Pericardium fibroblast (primary cell): ENCODE results near the gene C2CD2. TPM values are rescaled to one million over a fixed set of nuclear protein-coding genes. Genes with fewer than 3 reads are reported as not detected.

Experiments
- total RNA-seq: library from RNA; depleted of rRNA; stranded (reverse); fragments of >200 nt; gene quantifications from 2 replicates; pipeline ENCODE4 v1.2.3, GENCODE V29; 2015

C2CD2 gene
- total RNA-seq, result 9.1 and 10.4 TPM in 2 replicates

DNA sequence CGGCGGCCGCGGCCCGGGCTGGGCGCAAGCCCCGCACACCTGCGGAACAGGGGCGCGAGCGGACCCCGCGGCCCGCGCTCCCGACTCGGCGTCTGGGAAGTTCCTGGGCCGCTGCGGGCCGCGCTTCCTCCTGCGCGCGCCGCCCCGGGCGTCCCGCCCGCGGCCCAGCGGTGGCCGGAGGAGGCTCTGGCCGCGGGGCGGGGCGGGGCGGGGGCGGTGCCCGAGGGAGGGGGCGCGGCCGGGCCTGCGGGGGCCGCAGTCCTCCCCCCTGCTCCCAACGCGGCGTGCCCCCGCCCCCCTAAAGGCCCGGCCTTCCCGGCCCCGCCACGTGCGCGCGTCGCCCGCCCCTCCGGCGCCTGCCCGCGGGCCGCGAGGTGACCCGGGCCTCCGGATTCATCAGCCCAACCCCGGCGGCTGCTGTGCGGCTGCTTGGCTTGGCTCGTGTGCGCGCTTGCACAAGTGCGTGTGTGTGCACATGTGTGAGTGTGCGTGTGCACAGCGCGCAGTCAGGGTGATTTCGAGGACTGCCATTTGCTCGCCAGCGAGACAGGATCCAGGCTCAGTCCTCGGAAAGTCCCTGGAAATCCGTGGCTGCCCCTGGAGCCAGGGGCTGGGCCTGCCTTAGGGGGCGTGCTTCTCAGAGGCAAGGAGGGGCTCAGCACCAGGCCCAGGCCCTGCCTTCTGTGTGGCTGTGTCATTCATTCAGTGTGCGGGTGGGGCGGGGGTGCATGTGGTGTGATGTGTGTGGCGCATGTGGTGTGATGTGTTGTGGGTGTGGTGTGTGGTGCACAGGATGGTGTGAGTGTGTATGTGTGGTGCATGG lies at the start of gene C2CD2:
Gene C2CD2 (minus strand): TSS at position 188 of the 823 bp plus-strand sequence. CDS start 370 bp downstream, outside the sequence.

DNA sequence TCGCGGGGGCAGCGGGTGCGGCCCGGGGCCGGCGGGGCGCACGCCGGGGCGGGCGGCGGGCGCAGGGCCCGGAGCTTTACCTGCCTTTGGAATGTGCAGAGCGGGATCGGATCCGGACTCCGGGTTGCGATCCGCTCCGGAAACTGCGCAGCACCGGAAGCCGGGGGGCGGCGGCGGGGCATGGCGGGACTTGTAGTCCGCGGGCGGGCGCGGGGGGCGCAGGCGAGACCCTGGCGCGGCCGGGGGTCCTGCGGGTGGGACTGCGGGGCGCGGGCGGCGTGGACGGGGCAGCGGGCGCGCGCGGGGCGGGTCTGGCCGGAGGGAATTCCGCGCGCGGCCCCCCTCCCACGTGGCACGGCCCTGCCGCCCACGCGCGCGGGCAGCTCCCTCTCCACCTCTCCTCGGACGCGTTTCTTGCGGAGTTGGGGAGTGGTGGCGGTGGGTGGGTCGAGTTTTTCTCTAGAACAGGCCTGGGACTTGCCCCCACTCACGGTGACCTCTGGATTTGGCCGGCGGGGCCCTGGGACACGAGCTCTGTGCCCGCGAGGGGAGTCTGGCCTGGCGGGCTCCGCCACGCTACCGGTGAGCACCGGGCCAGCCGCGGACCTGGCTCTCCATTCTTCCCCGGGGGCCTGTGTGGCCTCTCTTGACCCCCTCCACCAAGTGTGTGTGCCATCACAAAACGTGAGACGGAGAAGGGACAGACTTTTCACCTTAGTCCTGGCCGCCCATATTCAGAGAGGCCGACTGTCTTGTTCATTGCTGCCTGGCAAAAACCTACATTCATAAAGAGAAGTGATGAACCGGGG lies 74.4 kb downstream of the C2CD2 start, which contains the start of gene PRDM15:
Gene PRDM15 (minus strand): TSS at position 155 of the 809 bp plus-strand sequence. CDS start 18,981 bp downstream, outside the sequence.

Other genes with a start within 250 kb of the C2CD2 start
- gene RIPK4, start 187.0 kb downstream of the C2CD2 start, total RNA-seq, result under 0.01 TPM in 1 of 2 replicates, not detected in the other
- gene PRDM15, start 74.7 kb downstream of the C2CD2 start, total RNA-seq, result 2.5 and 4.0 TPM in 2 replicates
- 3.7 and 5.0 TPM in 2 replicates for gene ZBTB21, start 56.3 kb upstream of the C2CD2 start, total RNA-seq
- gene UMODL1, start 117.3 kb upstream of the C2CD2 start, total RNA-seq, result not detected in 2 replicates